ENCODE results near the gene SUGP1. TPM values are rescaled to one million over a fixed set of nuclear protein-coding genes. Genes with fewer than 3 reads are reported as not detected.

SUGP1 gene
- polyA plus RNA-seq, 4 donors: 32.9 to 66.4 (median 43.0) TPM

DNA sequence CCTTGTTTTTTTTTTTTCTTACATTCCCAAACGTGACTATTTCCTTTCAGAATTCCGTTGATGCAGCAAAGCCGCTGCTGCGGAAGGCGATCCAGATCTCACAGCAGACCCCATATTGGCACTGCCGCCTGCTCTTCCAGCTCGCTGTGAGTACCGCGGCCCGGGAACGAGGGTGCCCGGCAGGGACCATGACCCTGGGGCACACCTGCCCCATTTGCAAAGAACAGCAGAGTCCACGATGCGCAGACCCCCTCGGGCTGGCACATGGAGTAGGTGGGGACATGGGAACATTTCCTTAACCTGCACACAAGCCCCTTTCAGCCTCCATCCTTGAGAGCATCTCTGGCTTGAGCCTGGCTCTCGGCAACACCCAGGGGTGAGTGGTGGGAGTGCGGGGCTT lies 16.8 kb upstream of the SUGP1 start:
- Histone ChIP-seq H3K4me3 (ENCODE audit: low read depth in 1 of 3, low read length in 3 of 3) (no peak overlapping the region), H3K36me3 (ENCODE audit: control insufficient read depth in 3 of 3, insufficient read depth in 2 of 3, low read depth in 1 of 3, low read length in 3 of 3) (peaks cover 0 to 92% (median 22%) of the 10 kb centered on the region in 3 donors), H3K27me3 (ENCODE audit: control insufficient read depth in 3 of 3, insufficient read depth in 3 of 3, low read length in 3 of 3) (no peaks in the 10 kb centered on the region), H3K27ac (ENCODE audit: low read depth in 1 of 3, low read length in 2 of 3) (peak overlapping the region in 1 of 3 donors; percentile 17), H3K4me1 (ENCODE audit: control insufficient read depth in 3 of 3, insufficient read depth in 2 of 3, low read depth in 1 of 3, low read length in 2 of 3) (no peaks in the 10 kb centered on the region), H3K9me3 (ENCODE audit: control insufficient read depth in 2 of 2, insufficient read depth in 1 of 2, low read depth in 1 of 2, low read length in 1 of 2) (no peaks in the 10 kb centered on the region)
- no peak for FAIRE-seq
- no peak for DNase-seq
- 85 to 92% (median 88%) methylated on average over 17 of the region's 17 CpGs for whole genome bisulfite sequencing, 3 donors

DNA sequence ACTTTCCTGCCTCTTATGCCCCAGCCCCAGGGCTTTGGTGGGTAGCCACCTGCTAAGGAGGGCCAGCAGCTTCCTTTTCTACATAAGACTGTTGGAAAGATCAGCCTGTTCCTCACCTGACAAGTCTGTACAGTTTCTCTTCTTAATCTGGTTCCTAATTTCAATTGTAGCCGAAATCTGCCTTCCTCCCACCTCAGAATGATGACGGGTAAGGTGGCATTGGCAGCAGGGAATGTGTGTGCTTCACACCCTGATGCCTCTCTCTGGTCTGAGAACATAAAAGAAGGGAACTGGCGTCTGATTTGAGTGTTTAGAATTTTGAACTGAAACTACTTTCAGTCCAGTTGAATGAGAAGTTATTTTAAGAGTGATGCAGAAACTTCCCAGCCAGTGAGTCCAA lies 16.3 kb upstream of the SUGP1 start:
- Histone ChIP-seq H3K4me1 (ENCODE audit: control insufficient read depth in 3 of 3, insufficient read depth in 2 of 3, low read depth in 1 of 3, low read length in 2 of 3) (no peaks in the 10 kb centered on the region), H3K36me3 (ENCODE audit: control insufficient read depth in 3 of 3, insufficient read depth in 2 of 3, low read depth in 1 of 3, low read length in 3 of 3) (peaks cover 0 to 92% (median 19%) of the 10 kb centered on the region in 3 donors), H3K9me3 (ENCODE audit: control insufficient read depth in 2 of 2, insufficient read depth in 1 of 2, low read depth in 1 of 2, low read length in 1 of 2) (no peaks in the 10 kb centered on the region), H3K27me3 (ENCODE audit: control insufficient read depth in 3 of 3, insufficient read depth in 3 of 3, low read length in 3 of 3) (no peaks in the 10 kb centered on the region), H3K27ac (ENCODE audit: low read depth in 1 of 3, low read length in 2 of 3) (no peak overlapping the region), H3K4me3 (ENCODE audit: low read depth in 1 of 3, low read length in 3 of 3) (no peak overlapping the region)
- FAIRE-seq (no peak), DNase-seq (no peak)
- 40 to 47% (median 47%) methylated on average over 3 of the region's 3 CpGs for WGBS, 3 donors

DNA sequence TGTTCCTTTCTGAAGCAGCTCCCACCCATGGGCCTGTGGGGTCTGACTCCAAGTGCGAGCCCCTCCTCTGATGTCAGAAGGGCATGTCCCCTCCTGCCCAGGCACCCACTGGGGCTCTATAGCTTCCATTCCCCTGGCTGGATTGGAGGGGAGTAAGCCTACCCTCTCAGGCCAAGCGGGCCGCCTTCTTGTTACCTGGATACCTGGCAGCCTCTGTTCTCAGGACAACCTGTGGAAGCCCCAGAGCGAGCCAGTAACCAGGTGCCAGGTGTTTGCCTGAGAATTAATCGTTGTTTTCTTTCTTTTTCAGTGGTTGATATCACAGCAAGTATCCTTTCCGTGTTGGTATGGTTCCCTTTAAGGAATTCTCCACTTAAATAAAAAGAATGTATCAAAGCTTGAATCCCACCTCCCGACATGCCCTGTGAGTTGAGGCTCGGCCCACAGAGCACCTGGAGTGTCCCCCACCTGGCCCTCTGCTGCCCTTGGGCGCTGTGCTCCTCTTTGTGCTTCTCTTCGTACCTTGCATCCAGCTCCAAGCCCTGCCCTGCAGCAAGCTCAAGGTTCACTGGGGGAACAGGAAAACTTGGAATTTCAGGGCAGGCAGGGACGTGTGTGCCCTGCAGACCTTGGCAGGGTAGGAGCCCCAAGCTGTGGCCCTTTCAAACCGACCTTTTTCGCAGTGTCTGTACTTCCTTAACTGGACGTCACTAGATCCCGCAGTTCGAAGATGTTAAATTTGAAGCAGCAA lies 15.3 kb upstream of the SUGP1 start:
- H3K27ac ChIP-seq (ENCODE audit: low read depth in 1 of 3, low read length in 2 of 3): peak overlapping the region in 2 of 3 donors; percentile 90 to 92
- DNase-seq: peak in 1 of 2 donors; percentile 91
- peaks cover 4 to 92% (median 16%) of the 10 kb centered on the region in 3 donors for H3K36me3 ChIP-seq (ENCODE audit: control insufficient read depth in 3 of 3, insufficient read depth in 2 of 3, low read depth in 1 of 3, low read length in 3 of 3)
- no peaks in the 10 kb centered on the region for H3K4me1 ChIP-seq (ENCODE audit: control insufficient read depth in 3 of 3, insufficient read depth in 2 of 3, low read depth in 1 of 3, low read length in 2 of 3)
- WGBS, 3 donors: 20 to 67% (median 35%) methylated on average over 16 of the region's 16 CpGs
- no peaks in the 10 kb centered on the region for H3K27me3 ChIP-seq (ENCODE audit: control insufficient read depth in 3 of 3, insufficient read depth in 3 of 3, low read length in 3 of 3)
- FAIRE-seq: no peak
- no peaks in the 10 kb centered on the region for H3K9me3 ChIP-seq (ENCODE audit: control insufficient read depth in 2 of 2, insufficient read depth in 1 of 2, low read depth in 1 of 2, low read length in 1 of 2)
- no peak overlapping the region for H3K4me3 ChIP-seq (ENCODE audit: low read depth in 1 of 3, low read length in 3 of 3)

DNA sequence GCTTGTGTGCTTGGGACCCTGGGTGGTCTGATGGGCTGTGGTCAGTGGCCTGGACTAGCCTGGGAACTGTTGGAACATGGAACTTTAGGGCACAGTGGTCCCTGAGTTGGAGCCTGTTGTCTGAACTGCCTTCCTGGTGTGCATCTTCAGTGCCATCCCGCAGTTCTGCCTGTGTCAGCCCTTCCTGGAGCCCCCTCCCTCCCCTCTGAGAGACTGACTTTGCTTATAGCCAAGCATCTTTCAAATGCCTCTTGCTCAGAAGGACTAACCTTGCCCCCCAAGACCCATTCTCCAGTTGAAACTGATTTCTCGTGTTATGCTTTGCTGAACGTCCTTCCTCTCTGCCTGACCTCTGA lies 14.7 kb upstream of the SUGP1 start:
- Histone ChIP-seq H3K4me3 (ENCODE audit: low read depth in 1 of 3, low read length in 3 of 3) (no peak overlapping the region), H3K9me3 (ENCODE audit: control insufficient read depth in 2 of 2, insufficient read depth in 1 of 2, low read depth in 1 of 2, low read length in 1 of 2) (no peaks in the 10 kb centered on the region), H3K27me3 (ENCODE audit: control insufficient read depth in 3 of 3, insufficient read depth in 3 of 3, low read length in 3 of 3) (no peaks in the 10 kb centered on the region), H3K36me3 (ENCODE audit: control insufficient read depth in 3 of 3, insufficient read depth in 2 of 3, low read depth in 1 of 3, low read length in 3 of 3) (peaks cover 7 to 94% (median 16%) of the 10 kb centered on the region in 3 donors), H3K4me1 (ENCODE audit: control insufficient read depth in 3 of 3, insufficient read depth in 2 of 3, low read depth in 1 of 3, low read length in 2 of 3) (no peaks in the 10 kb centered on the region), H3K27ac (ENCODE audit: low read depth in 1 of 3, low read length in 2 of 3) (peak overlapping the region in 2 of 3 donors; percentile 90 to 92)
- 18 to 70% (median 52%) methylated on average over 3 of the region's 3 CpGs for WGBS, 3 donors
- no peak for FAIRE-seq
- DNase-seq: no peak

DNA sequence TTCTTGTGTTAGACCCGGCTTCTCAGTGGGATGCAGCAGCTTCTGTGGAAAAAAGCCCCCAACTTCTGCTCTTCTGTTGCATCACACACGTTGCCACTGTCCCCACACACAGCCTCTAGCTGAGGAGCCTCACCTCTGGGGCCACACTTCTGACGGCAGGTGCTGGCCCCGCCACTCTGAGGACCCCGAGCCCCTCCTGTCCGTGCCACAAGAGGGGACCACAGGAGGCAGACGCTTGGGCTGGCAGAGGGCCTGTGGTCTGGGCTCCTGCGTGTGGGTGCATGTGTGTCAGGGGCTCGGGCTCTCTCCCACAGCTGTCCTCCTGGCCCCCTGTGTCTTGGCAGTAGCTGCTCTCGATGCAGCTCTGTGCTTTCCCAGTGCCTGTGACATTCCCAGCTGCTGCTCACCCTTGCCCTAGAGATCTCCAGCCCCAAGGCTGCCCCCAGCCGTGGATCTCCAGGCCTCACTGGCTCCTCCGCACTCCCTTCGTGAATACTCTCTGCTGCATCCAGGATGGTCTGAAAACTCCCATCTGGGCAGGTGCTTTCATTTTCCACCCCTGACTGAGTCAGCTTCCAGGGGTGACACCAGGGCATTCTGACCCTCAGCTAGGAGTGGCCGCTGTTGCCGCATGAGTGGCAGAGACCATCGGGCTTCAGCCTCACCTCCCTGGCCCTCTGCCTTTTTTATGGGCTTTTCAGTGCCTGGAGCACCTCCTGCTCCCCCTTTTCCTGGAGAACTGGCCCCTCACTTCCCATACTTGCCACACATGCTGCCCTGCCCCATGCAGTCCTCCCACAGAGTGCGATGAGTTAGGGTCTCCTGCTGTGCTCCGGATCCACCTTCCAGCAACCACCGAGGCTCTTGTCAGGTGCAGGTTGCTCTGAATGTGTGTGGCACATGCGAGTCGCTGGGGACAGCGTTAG lies 14.0 kb upstream of the SUGP1 start:
- 44 to 75% (median 62%) methylated on average over 21 to 22 of the region's 22 CpGs for WGBS, 3 donors
- Histone ChIP-seq H3K36me3 (ENCODE audit: control insufficient read depth in 3 of 3, insufficient read depth in 2 of 3, low read depth in 1 of 3, low read length in 3 of 3) (peaks cover 7 to 98% (median 17%) of the 10 kb centered on the region in 3 donors), H3K4me3 (ENCODE audit: low read depth in 1 of 3, low read length in 3 of 3) (no peak overlapping the region), H3K27me3 (ENCODE audit: control insufficient read depth in 3 of 3, insufficient read depth in 3 of 3, low read length in 3 of 3) (no peaks in the 10 kb centered on the region), H3K9me3 (ENCODE audit: control insufficient read depth in 2 of 2, insufficient read depth in 1 of 2, low read depth in 1 of 2, low read length in 1 of 2) (no peaks in the 10 kb centered on the region), H3K27ac (ENCODE audit: low read depth in 1 of 3, low read length in 2 of 3) (peak overlapping the region in 2 of 3 donors; percentile 90 to 92), H3K4me1 (ENCODE audit: control insufficient read depth in 3 of 3, insufficient read depth in 2 of 3, low read depth in 1 of 3, low read length in 2 of 3) (no peaks in the 10 kb centered on the region)
- DNase-seq (peak in 1 of 2 donors; percentile 61), FAIRE-seq (no peak)

DNA sequence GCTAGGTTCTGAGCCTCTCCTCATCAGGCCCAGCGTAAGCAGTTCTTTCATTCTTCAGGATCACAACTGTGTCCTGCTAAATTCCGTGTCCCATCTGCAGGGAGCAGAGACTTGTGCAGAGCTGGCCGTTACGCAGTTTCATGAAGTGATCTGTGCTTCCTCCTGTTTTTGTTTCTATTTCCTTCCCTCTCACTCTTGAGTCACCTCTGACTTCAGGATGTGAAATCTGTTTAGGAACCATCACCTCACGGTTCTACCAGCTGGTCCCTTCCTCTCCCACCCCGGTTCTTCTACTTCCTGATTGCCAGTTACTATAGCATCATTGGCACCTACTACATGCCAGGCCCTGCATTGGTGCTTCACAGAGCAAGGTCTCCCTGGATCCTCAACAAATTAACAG lies 8.8 kb upstream of the SUGP1 start:
- Histone ChIP-seq H3K27me3 (ENCODE audit: control insufficient read depth in 3 of 3, insufficient read depth in 3 of 3, low read length in 3 of 3) (no peaks in the 10 kb centered on the region), H3K9me3 (ENCODE audit: control insufficient read depth in 2 of 2, insufficient read depth in 1 of 2, low read depth in 1 of 2, low read length in 1 of 2) (no peaks in the 10 kb centered on the region), H3K4me3 (ENCODE audit: low read depth in 1 of 3, low read length in 3 of 3) (no peak overlapping the region), H3K4me1 (ENCODE audit: control insufficient read depth in 3 of 3, insufficient read depth in 2 of 3, low read depth in 1 of 3, low read length in 2 of 3) (no peaks in the 10 kb centered on the region), H3K36me3 (ENCODE audit: control insufficient read depth in 3 of 3, insufficient read depth in 2 of 3, low read depth in 1 of 3, low read length in 3 of 3) (peaks cover 6 to 80% (median 13%) of the 10 kb centered on the region in 3 donors), H3K27ac (ENCODE audit: low read depth in 1 of 3, low read length in 2 of 3) (no peak overlapping the region)
- no peak for DNase-seq
- WGBS, 3 donors: 52 to 71% (median 54%) methylated on average over 6 of the region's 6 CpGs
- no peak for FAIRE-seq

DNA sequence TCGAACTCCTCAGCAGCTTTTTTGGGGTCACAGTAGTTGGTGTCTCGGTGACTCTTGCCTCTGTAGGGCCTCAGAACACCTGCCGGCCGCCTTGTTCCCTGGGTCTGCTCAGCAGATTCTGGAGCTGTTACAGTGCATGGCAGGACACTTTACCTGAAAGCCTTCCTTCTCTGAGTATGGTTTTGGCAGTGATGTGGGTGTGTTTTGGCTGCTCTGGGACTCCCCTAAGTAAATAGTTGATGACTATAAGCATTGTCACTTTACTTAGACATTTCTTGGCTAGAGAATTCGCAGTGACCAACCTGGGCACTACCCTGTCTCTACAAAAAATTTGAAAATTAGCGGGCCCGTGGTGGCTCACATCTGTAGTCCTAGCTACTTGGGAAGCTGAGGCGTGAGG lies 7.4 kb upstream of the SUGP1 start:
- Histone ChIP-seq H3K9me3 (ENCODE audit: control insufficient read depth in 2 of 2, insufficient read depth in 1 of 2, low read depth in 1 of 2, low read length in 1 of 2) (no peaks in the 10 kb centered on the region), H3K4me3 (ENCODE audit: low read depth in 1 of 3, low read length in 3 of 3) (no peak overlapping the region), H3K27ac (ENCODE audit: low read depth in 1 of 3, low read length in 2 of 3) (no peak overlapping the region), H3K27me3 (ENCODE audit: control insufficient read depth in 3 of 3, insufficient read depth in 3 of 3, low read length in 3 of 3) (no peaks in the 10 kb centered on the region), H3K36me3 (ENCODE audit: control insufficient read depth in 3 of 3, insufficient read depth in 2 of 3, low read depth in 1 of 3, low read length in 3 of 3) (peaks cover 6 to 79% (median 13%) of the 10 kb centered on the region in 3 donors), H3K4me1 (ENCODE audit: control insufficient read depth in 3 of 3, insufficient read depth in 2 of 3, low read depth in 1 of 3, low read length in 2 of 3) (no peaks in the 10 kb centered on the region)
- 94 to 96% (median 95%) methylated on average over 8 of the region's 8 CpGs for WGBS, 3 donors
- no peak for DNase-seq
- FAIRE-seq: no peak

DNA sequence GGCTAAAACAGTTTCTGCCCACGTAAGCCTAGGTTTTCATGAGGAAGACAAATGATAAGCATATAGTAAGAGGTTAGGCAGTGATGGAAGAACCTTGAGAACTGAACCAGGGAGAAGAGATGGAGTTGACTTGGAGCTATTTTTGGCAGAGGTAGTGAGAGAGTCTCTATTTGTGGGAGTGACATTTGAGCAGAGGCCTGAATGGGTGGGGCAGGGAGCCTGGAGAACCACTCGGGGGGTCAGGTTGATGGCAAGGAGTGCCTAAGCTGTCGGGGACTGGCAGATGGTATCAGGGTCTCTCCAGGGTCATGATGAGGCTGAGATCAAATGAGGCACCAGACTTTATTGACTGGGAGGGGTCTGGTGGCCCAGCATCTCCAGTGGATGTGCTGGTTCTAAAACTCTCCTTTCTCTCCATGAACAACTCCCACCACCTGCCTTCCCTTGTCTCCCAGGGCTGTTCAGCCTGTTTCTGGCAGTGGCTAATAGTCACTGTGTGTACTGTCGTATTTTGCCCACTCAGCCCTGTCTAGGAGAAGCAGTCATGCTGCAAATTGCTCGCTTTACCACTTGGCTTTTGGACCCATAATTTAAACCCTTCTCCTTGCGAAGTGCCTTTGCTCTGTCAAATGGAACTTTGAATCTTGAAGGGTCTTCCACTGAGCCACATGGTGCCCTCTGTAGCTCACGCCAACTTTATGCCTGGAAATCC lies 3.9 kb upstream of the SUGP1 start:
- peaks cover 0 to 3% (median 2%) of the 10 kb centered on the region in 3 donors for H3K4me1 ChIP-seq (ENCODE audit: control insufficient read depth in 3 of 3, insufficient read depth in 2 of 3, low read depth in 1 of 3, low read length in 2 of 3)
- no peak overlapping the region for H3K27ac ChIP-seq (ENCODE audit: low read depth in 1 of 3, low read length in 2 of 3)
- DNase-seq (no peak), FAIRE-seq (no peak)
- 86 to 89% (median 87%) methylated on average over 7 of the region's 7 CpGs for WGBS, 3 donors
- peaks cover 4 to 50% (median 6%) of the 10 kb centered on the region in 3 donors for H3K36me3 ChIP-seq (ENCODE audit: control insufficient read depth in 3 of 3, insufficient read depth in 2 of 3, low read depth in 1 of 3, low read length in 3 of 3)
- H3K27me3 ChIP-seq (ENCODE audit: control insufficient read depth in 3 of 3, insufficient read depth in 3 of 3, low read length in 3 of 3): no peaks in the 10 kb centered on the region
- H3K4me3 ChIP-seq (ENCODE audit: low read depth in 1 of 3, low read length in 3 of 3): no peak overlapping the region
- H3K9me3 ChIP-seq (ENCODE audit: control insufficient read depth in 2 of 2, insufficient read depth in 1 of 2, low read depth in 1 of 2, low read length in 1 of 2): no peaks in the 10 kb centered on the region

All from small intestine (tissue), 7 donors.